ENCODE results near the gene THY1. TPM values are rescaled to one million over a fixed set of nuclear protein-coding genes. Genes with fewer than 3 reads are reported as not detected.
A peak's percentile ranks its signal among the peaks of the same experiment; 100 is the strongest.
"Not testable (repeated sequence)": the region's sequence is repeated elsewhere in the genome, so short reads cannot be mapped to it uniquely, and the experiment has no call there.

THY1 gene
- polyA plus RNA-seq (ENCODE audit: insufficient read length), result 108 TPM

GRCh38 chr11:119422809-119423508, at the start of gene THY1:
Gene THY1 (minus strand): TSS chr11:119423172. CDS start chr11:119420905, 2,267 bp downstream.
- peak; percentile 32 for DNase-seq (ENCODE audit: low read depth)

- no peak for DNase-seq (ENCODE audit: low read depth)
These were observed 49.3 kb upstream of the THY1 start for GRCh38 chr11:119472186-119472855.

GRCh38 chr11:119471329-119471728, 48.4 kb upstream of the THY1 start:
- no peak for DNase-seq (ENCODE audit: low read depth)

- no peak for DNase-seq (ENCODE audit: low read depth)
These were observed 47.6 kb upstream of the THY1 start for GRCh38 chr11:119470317-119471291.

- DNase-seq (ENCODE audit: low read depth), result no peak
These were observed 46.5 kb upstream of the THY1 start for GRCh38 chr11:119469506-119469905.

GRCh38 chr11:119468511-119468910, 45.5 kb upstream of the THY1 start:
- no peak for DNase-seq (ENCODE audit: low read depth)

GRCh38 chr11:119461229-119461963, 38.4 kb upstream of the THY1 start:
- no peak for DNase-seq (ENCODE audit: low read depth)

- DNase-seq (ENCODE audit: low read depth), result peak; percentile 88
These were observed 37.6 kb upstream of the THY1 start for GRCh38 chr11:119460582-119460981.

GRCh38 chr11:119460097-119460496, 37.1 kb upstream of the THY1 start:
- no peak for DNase-seq (ENCODE audit: low read depth)

- DNase-seq (ENCODE audit: low read depth), result no peak
These were observed 36.5 kb upstream of the THY1 start for GRCh38 chr11:119459293-119459976.

- not testable (repeated sequence) for DNase-seq (ENCODE audit: low read depth)
These were observed 32.7 kb upstream of the THY1 start for GRCh38 chr11:119455708-119456107.

- DNase-seq (ENCODE audit: low read depth), result not testable (repeated sequence)
These were observed 32.3 kb upstream of the THY1 start for GRCh38 chr11:119455241-119455640.

- no peak for DNase-seq (ENCODE audit: low read depth)
These were observed 30.9 kb upstream of the THY1 start for GRCh38 chr11:119453881-119454280.

- DNase-seq (ENCODE audit: low read depth), result no peak
These were observed 27.8 kb upstream of the THY1 start for GRCh38 chr11:119450590-119451326.

GRCh38 chr11:119449498-119449897, 26.5 kb upstream of the THY1 start:
- no peak for DNase-seq (ENCODE audit: low read depth)

GRCh38 chr11:119448380-119448779, 25.4 kb upstream of the THY1 start:
- no peak for DNase-seq (ENCODE audit: low read depth)

GRCh38 chr11:119447664-119448242, 24.8 kb upstream of the THY1 start:
- peak; percentile 34 for DNase-seq (ENCODE audit: low read depth)

- DNase-seq (ENCODE audit: low read depth), result no peak
These were observed 24.1 kb upstream of the THY1 start for GRCh38 chr11:119446871-119447663.

GRCh38 chr11:119446434-119446833, 23.5 kb upstream of the THY1 start:
- DNase-seq (ENCODE audit: low read depth), result no peak

Measured in forelimb muscle (tissue), 1 donor.